GM19463 (cell line): ENCODE measurements around the gene KRT79.

Experiments
- ATAC-seq: cut with Tn5 transposase; IDR thresholded peaks from one replicate; pipeline ENCODE4 v1.9.1; 2021; ENCODE audit warnings: mild to moderate bottlenecking, moderate library complexity; ENCODE audit not compliant: unreplicated experiment

Gene KRT79

GRCh38 chr12:52836042-52836466 lies 1.9 kb upstream of the KRT79 start:
- no peak for ATAC-seq

- no peak for ATAC-seq
Measured at GRCh38 chr12:52835271-52836041, 1.3 kb upstream of the KRT79 start.

- ATAC-seq, result no peak
Measured at GRCh38 chr12:52834727-52835001, 553 bp upstream of the KRT79 start.

DNA sequence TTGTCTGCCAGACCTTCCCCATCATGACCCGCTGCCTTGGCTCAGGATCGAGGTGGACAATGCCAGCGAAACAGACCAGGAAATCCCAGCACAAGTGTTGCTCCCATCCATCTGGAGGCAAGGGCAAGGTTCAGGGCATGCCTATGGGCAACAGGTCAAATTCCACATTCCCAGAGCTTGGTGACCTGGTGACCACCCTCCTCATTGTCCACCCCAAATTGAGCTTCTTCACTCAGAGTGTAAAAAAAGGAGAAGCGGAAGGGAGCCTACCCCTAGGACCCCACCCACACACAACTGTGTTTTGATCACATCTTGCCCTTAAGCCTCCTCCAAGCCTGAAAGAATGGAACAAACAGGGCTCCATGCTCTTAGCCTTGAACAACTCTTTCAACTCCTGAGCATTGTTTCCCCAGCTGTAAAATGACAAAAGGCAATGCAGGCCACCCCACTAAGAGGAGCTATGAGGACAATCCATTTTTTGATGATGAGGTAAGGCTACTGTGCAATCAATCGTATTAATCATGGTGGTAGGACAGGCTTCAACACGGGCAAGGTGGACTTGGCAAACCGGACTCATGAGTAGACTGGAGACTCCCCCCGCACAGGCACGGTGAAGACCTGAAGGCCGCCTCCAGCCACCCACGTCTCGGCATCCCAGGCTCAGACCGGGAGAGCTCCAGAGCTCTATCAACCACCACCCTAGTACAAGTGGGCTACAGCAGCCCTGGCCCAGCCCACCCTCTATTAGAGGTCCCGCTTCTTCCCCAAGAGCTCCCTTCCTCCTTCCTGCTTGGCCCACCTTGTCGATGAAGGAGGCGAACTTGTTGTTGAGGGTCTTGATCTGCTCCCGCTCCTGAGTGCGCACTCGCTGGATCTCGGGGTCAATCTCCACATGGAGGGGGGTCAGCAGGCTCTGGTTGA lies 866 bp downstream of the KRT79 start:
- no peak for ATAC-seq

- no peak for ATAC-seq
Measured at GRCh38 chr12:52832451-52832850, 1.7 kb downstream of the KRT79 start.

- ATAC-seq, result no peak
Measured at GRCh38 chr12:52831251-52831650, 2.9 kb downstream of the KRT79 start.

GRCh38 chr12:52829986-52830770 lies 3.9 kb downstream of the KRT79 start:
- no peak for ATAC-seq

DNA sequence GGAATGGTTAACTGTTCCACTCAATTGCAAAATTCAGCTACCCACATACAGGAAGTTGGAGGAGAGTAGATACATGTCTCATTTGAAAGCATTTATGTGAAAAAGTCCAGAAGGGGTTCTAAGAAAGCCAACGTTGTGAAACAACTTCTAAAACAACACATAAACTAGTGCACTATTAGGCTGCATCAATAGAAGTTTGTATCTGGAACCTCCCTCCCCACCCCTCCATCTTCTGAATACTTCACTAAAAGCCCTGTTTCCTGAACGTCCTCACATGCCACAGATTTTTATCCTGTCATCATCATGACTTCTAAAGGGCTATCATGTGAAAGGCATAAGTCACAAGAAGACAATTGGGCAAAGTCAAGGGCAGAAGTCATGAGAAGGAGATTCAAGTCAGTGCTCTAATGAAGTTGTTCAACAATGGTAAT lies 5.5 kb downstream of the KRT79 start:
- no peak for ATAC-seq

DNA sequence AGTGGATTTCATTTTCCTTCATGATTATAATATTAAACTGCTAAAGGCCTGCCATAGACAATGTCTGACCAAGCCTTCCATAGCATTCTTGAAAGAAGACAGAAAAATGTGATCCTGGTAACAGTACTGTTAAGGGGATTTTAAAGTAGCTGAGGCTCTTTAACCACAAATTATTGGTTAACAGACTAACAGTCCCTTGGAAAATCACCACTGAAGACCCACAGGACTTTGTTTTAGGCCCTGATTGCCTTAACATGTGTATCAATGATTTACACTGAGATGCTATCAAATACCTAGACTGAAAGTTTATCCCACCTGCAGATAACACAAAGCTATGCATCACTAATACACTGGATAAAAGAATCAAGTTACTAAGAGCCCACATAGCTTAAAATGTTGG lies 6.0 kb downstream of the KRT79 start:
- no peak for ATAC-seq

DNA sequence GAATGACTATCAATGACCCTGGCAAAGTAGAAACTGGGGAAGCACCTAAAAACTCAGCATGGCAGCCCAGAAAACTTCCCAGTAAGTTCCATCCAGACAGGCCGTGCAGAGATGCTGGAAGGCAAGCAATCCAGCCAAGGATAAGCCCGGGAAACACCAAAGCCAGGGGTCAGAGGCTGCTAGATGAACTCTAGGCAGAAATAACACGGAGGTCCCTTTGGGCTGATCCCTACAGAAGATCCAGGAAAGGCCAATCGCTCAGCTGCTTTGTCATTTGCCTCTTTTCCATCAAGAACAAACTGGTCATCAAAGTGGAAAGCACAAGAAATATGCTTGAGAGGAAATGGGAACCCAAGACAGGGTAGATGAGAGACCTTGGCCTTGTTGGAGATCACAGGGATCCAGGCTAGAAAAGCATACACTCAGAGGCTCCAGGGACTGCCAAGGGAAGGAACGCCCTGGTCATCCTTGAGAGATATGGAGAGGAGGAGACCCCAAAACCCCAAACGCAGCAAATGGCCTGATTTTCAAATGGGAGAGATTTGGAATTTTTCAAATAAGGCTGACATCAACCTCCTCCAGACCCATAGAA lies 6.5 kb downstream of the KRT79 start:
- no peak for ATAC-seq

- ATAC-seq, result no peak
Measured at GRCh38 chr12:52826611-52827498, 7.3 kb downstream of the KRT79 start.

GRCh38 chr12:52825961-52826360 lies 8.2 kb downstream of the KRT79 start:
- ATAC-seq, result no peak

GRCh38 chr12:52824741-52825410 lies 9.2 kb downstream of the KRT79 start:
- ATAC-seq, result no peak

DNA sequence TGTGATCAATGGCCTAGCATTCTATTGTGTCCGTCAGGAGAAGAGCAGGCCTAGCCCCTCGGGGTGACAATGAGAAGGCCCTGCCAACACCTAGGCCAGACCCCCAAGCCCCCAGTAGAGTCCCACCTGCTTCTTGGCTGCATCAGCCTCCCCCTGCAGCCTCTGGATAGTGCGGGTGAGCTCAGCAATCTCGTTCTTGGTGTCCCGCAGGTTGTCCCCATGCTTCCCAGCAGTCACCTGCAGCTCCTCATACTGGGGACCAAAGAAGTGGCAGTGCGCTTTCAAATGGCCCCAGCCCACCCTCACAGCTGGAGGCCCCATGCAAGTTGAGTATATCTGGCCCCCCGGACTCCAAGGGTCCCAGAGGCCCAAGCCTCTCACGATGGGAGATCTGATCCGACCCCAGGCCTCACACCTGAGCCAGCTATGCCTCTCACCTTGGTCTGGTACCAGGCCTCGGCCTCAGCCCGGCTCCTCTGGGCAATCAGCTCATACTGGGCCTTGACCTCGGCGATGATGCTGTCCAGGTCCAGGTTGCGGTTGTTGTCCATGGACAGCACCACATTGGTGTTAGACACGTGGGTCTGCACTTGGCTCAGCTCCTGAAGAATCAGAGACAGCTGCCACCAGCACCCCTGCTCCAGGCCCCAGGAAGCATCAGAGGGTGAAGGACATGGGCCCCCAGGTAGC lies 10.2 kb downstream of the KRT79 start:
- ATAC-seq, result no peak

DNA sequence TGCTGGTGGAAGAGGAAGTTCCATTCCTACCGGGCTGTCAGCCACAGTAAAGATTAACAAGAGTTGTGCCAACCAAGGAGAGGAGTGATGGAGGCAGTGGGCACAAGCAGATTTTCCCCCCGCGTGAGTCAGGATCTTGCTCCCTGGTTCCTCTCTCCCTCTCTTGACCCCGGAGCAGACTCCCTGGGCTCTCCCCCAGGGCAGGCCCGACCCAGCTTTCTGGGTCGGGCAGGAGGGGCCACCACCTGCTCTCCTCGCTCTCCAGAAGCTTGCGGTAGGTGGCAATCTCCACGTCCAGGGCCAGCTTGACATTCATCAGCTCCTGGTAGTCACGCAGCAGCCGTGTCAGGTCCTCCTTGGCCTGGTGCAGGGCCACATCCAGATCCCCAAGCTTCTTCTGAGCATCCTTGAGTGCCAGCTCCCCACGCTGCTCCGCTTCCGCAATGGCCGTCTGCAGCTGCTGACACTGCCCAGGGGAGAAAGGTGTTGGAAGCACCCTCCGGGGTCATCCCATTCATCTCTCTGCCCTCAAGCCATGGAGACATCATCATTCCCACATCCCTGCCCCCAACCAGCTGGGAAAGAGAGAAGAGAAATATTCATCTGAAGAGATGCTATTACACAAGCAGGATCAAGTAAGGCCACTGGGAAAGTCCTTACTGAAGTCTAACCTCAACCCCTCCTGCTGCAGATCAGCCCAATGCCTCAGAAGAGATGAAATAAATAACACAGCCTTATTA lies 11.2 kb downstream of the KRT79 start:
- no peak for ATAC-seq

DNA sequence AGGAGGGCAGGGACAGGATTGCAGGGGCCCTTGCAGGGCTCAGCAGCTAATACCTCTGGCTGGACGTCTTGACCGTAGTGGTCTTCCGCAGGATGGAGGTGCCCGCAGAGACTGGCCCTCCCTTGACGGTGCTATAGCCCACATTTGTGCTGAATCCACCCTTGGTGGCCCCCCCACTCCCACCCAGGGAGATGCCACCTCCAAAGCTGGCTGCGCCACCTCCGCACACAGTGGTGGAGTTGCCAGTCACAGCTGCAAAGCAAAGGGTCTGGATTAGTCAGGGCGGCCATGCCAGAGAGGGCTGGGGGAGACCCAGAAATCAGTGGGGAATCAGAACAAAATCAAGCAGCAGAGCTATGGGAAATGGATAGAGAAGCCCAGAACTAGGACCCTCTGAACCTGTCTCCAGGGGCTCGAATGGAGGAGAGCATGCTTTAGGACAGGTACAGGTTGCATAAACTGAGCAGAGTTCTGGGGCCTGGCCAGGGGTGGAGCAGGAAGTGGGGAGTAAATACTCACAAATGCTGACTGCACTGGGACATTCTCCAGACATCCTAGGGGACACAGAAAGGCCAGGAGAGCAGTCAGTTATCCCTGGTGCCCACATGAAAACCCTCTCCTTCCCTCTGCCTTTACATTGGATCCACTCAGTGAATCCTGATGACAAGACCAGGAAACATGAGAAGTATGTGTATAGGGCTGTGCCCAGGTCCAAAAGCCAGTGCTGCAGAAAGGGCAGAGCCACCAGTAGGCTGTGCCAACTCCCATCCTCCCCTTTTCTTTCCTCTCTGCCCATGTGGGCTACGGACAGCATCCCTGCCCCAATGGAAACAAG lies 12.1 kb downstream of the KRT79 start:
- ATAC-seq, result no peak

- no peak for ATAC-seq
Measured at GRCh38 chr12:52821071-52821730, 12.9 kb downstream of the KRT79 start.
